ENCODE measurements around the gene CCDC61. TPM values are rescaled to one million over a fixed set of nuclear protein-coding genes. Genes with fewer than 3 reads are reported as not detected.

CCDC61 gene
- total RNA-seq, 1 experiment from 2014 or later = 6.6 TPM

DNA sequence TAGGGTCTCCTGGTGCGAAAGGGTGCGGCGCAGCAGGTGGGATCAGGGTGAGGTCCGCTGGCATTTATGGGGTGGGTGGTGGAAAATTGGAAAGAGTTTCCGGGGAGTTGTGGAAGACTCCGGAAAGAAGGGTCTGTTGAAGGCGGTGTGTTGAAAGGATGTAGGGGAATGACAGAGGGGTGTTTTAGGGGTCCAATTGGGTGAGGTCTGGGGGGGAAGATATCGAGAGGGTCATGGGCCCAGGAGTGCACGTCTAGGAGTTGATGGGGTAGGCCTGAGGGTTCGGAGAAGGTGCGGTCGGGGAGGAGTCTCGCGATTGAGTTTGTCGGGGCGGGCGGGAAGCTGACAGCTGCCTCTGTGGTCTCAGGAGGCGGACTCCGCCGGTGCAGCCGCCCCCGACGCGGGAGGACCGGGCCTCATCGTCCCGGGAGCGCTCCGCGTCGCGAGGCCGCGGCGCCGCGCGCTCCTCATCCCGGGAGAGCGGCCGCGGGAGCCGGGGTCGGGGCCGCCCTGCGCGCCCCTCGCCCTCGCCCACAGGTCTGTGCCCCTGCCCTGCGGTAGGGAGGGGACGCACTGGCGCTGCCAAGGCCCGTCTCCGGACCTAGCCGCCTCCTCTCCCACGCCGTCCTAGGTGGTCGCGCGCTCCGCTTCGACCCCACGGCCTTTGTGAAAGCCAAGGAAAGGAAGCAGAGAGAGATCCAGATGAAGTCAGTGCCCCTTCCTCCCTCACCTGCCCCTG lies 20.6 kb downstream of the CCDC61 start:
- DNase-seq (ENCODE audit: low read depth) = no peak

DNA sequence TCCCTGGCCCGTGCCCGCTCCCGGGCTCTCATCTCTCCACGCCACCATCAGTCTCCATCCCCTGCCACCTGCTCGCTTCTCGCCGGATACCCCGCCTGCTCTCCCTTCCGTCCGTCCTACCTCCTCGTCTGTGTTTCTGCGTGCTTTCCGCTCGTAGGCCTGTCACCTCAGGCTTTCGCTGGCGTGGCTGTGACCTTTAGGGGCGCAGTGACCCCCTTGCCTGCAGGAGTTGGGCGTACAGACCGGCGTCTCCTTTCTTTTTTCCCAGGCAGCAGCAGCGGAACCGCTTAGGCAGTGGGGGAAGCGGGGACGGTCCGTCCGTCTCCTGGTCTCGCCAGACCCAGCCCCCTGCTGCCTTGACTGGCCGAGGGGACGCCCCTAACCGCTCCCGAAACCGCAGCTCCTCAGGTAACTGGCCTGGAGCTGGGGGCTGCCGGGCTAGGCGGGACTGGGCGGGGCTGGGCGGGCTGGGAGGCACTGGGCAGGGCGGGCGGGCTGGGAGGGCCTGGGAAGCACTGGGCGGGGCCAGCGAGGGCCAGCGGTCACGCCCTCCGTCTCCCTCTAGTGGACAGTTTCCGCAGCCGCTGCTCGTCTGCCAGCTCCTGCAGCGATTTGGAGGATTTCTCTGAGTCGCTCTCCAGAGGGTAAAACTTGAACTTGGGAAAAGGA lies 21.3 kb downstream of the CCDC61 start:
- peak; percentile 72 for DNase-seq (ENCODE audit: low read depth)

DNA sequence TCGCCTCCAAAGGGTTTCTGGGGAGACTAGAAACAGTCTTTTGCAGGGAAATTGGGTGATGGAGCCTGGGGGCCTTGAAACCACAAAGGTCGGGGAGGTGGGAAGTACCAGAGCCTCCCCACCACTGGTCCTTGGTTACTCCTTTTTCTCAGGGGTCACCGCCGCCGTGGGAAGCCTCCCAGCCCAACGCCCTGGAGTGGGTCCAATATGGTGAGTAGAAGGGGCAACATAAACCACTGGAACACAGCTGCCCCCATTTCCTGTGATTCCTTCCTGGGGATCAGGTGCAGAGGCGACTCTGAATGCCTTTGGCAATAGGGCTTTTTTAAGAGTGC lies 21.8 kb downstream of the CCDC61 start:
- no peak for DNase-seq (ENCODE audit: low read depth)

DNA sequence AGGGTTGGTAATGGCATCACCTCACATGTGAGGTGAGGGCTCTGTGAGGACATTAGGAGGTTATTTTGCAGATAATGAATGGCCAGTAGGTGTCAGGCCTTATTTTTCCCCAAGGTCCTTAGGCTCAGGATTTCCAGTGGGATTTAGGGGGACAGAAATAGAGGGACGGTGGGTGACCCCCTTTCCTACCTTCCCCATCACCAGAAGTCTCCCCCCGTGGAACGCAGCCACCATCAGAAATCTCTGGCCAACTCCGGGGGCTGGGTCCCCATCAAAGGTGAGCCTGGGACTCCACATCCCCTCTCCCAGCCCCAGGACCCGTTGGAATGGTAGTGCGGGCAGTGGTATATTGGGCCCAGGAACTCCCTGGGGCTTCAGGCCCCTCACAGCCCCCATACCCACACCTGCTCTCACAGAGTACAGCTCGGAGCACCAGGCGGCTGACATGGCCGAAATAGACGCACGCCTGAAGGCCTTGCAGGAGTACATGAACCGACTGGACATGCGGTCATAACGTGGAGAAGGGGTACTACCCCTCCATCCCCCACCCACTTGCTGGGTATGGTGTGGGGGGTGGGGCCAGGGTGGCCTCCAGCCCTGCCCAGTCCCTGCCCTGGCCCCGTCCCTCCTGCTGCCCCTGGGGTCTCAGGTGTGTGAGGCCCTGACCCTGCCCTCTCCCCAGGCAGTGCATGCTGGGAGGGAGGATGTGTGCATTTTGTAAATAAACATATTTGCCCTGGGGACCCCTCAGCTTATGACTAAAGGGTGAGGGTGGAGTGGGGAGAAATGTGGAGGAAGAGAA lies 22.8 kb downstream of the CCDC61 start:
- no peak for DNase-seq (ENCODE audit: low read depth)

DNA sequence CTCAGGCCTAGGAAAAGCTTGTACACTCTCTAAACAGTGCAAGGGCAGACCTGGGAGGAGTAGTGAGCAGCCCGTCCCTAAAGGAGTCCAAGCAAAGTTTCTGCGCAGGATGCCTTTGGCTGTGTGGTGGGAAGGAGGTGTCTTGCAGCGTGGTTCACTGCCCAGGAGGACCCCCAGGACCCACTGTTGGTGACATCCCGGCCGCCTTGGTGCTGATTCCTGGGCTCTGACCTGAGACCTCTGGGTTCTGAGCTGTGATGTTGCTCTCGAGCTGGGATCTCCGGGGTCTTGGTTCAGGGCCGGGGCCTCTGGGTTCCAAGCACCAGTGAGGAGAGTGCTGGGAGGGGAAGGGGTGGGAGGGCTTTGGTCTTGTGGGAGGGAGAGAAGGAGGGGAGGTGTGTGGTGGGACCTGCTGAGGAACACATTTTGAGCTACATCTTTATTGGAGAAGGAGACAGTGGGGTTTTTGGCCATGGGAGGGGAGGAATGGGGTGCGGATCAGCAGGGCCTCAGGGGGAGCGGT lies 23.5 kb downstream of the CCDC61 start:
- no peak for DNase-seq (ENCODE audit: low read depth)

DNA sequence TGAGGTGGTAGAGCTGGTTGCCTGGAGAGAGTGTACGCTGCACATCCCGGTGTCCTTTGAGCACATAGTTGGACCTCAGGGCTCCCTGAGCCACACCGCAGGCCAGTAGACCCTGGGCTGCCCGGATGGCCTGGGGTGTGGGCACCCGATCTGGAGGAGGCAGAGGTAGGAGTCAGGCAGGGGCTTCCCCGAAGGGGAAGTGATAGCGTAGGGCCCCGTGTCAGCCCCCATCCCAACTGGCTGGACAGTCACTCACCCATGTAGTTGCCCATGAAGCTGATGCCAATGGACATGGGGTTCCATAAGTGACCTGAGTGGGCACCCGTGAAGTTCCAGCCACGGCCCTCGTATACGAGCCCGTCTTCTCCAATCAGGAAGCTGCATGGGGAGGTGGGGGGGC lies 24.0 kb downstream of the CCDC61 start:
- DNase-seq (ENCODE audit: low read depth) = no peak

DNA sequence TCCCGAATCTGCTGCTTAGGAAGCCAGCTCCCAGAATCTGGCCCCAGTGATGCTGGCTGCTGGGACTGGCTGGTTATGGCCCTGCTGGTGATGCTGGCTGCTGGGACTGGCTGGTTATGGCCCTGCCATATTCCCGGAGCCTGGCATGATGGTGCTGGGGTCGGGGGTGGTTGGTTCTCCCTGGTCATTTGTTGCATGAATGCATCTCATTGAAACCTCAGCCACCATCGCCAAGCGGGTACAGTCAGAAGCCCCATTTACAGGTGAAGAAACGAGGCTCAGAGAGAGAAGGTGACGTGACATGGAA lies 25.5 kb downstream of the CCDC61 start:
- DNase-seq (ENCODE audit: low read depth) = no peak

DNA sequence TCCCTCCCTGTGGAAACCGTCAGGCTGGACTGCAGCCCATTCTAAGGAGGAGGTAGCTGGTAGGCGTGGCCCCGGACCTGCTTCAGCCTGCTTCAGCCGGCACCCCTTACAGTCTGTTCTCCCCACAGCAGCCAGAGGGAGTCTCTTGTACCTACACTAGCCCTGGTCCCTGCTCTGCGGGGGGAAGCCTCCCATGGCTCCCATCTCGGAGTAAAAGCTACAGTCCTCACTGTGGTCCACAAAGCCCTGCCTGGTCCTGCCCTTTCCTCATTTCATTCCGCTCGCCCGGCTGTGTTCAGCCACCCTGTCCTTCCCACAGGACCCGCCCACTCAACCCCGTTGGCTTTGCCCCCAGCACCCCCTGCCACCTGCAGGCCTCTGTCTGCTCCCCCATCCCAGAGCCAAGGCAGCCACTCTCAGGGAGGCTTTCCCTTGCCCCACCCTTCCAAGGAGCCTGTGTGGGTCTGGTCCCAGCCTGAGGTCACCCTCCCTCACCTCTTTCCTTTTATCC lies 26.3 kb downstream of the CCDC61 start:
- no peak for DNase-seq (ENCODE audit: low read depth)

DNA sequence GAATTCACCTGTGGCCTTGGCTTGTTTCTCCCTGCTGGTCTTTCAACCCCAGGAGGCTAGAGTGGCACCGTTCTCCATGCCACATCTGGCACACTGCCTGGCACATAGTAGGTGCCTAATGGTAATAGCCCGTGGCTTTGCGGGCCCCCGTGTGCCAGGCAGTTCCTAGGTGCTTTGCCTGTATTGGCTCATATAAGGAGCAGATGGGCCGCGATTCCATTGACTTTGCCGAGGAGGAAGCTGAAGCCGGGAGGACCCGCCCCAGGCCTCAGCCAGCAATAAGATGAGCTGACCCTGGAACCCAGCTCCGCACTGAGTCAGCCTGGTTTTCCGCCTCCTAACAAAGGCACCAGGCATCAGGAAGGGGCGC lies 26.8 kb downstream of the CCDC61 start:
- DNase-seq (ENCODE audit: low read depth) = no peak

DNA sequence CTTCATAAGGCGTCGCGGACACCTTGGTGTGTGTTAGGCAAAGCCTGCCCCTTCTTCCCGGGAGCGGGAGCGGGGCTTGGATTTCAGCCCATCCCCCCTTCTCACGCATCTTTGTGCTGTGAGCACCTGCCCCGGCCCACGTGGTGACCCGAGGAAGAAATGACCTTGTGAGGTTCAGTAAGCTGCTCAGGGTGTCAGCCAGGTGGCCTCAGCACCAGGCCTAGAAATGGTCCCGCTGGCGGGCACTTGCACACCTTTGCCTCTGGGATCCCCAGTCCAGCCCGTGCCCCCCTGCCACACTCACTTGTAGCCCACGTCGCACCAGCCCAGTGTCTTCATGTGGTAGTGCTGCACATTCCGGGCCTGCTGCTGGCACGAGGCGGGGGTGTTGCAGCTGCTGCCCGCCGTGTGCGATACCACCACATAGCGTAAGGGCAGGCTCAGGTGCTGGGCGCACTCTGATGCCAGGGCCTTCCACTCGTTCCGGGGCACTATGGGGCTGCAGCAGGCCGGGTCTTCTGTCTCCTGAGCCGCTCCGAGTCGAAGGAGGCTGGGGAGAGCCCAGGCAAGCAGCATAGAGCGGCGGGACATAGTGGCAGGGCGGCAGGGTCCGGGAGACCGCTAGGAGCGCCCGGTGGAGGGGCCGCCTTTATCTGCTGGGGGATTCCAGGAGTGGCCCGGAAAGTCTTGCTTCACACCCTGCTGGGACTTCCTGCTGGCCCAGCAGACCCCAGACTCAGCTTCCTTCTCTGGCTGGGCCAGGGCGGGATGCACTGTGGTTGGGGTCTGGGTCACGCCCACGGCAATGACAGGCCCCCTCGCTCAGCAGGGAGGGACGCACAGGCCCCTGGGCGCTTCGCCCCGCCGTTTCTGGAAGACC lies 27.4 kb downstream of the CCDC61 start, which contains the start of gene PGLYRP1:
PGLYRP1 (minus strand) TSS at position 623 of the 880 bp plus-strand sequence; CDS start at position 591, 32 bp downstream.
- no peak for DNase-seq (ENCODE audit: low read depth)

DNA sequence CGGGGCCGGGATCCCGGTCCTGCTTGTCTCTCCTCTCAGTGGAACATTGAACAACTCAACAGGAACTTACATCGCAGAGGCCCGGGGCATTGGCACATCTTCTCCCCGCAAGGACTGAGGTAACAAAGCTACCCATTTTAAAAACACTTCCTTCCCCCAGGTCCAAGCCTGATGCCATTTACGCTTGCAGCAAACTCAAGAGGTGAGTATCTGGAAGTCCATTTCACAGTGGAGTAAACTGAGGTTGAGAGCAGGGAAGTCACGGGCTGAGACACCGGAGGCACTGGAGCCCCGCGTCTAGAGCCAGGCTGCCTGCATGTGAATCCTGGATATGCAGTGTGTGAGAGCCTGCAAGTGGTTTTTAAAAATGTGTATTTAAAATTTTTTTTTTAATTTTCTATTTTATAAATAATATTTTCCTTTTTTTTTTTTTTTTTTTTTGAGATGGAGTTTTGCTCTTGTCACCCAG lies 28.1 kb downstream of the CCDC61 start:
- no peak for DNase-seq (ENCODE audit: low read depth)

DNA sequence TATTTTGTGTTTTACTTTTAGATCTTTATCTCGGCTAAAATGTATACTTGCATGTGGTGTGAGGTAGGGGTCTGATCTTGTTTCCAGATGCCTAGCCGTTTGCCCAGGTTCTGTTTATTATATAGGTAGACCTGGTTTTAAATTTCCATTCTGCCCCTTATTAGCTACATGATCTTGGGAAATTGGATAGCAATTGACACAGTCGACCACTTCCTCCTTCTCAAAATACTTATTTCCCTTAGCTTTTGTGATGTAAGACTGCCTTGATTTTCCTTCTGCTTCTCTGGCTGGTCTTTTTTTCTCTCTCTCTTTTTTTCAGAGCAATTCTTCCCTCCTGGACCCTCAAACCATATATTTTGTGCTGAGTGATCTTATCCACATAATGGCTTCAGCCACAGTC lies 30.6 kb downstream of the CCDC61 start:
- DNase-seq (ENCODE audit: low read depth) = no peak

DNA sequence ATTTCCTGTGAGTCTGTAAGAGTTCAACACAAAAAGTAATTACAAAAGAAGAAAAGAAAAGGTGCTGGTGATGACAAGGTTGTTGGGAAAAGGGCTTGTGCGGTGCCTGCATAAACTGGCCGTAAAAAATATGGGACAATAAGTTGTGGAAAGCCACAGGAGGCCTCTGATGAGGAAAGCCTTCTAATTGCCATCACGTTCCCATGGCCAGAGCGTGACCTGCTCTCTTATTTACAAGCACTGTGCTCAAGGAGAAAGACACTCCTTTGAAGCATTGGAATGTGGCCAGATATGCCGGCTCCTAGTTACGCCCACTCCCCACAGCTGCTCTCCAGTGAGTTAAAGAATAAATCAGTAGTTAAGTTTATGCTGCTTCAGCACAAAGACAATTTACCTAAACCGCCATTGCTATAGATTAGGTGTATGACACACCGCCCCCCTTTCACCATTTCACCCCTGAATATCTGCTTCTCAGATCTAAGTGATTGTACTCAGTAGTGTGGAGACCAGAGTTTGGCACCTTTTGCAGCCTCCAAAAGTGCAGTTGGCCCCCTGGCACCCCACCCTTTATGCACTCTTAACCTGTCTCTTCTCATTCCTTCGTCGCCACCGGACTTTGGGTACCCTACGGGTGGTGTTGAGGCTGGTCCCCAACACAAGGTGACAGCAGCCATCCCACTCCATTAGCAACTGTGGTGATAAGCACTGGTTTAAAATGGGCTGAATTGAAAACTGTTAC lies 35.7 kb downstream of the CCDC61 start:
- no peak for DNase-seq (ENCODE audit: low read depth)

DNA sequence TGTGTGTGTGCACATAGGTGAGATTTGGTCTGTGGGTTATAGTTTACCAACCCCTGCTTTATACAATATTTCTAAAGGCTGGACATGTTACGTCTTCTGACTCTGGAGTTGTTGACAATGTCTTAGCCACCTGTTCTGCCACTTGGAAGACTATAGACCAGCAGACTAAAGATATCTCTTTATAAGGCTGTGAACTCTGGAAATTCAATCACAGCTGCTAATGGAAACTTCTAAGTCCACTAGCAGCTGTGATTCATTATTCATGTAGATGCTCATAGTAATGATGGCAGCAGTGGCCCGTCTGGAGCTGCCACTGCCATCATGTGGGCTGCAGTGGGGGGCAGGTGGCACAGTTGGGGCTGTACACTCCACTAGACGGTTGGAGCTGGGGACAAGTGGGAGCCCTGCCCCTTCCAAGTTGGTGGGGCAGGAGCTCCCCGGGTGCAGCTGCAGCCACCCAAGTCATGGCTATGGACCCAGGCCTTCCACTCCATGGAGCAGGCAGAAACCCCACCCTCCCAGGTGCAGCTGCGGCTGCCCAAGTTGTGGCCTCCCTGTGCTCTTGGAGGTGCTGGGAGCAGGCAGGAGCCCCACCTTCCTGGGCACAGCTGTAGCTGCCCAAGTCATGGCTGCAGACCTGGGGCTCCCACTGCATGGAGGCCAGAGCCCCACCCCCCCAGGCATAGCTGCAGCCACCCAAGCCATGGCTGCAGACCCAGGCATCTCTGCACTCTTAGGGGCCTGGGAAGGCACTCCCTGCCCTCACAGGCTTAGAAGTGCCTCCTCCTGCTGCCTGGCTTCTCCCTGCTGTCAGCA lies 36.7 kb downstream of the CCDC61 start:
- DNase-seq (ENCODE audit: low read depth) = no peak

DNA sequence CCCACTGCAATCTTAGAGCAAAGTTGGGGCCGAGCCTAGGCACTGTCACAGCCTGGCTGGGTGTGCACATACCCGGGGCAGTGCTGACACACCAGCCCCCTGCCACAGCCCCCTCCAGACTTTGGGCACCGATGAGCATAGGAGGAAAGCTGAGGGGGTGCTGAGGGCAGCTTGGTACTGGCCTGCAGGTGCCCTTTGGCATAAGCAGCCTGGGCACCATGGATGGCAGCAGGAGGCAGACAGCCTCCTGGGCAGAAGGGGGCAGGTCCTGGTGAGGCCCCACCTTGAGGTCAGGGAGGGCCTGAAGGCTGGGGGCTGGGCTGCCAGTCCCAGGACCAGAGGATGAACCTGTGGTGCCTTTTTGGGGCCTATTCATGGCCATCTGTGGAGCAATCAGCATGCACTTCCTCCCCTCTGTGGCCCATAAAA lies 37.3 kb downstream of the CCDC61 start:
- DNase-seq (ENCODE audit: low read depth) = no peak

DNA sequence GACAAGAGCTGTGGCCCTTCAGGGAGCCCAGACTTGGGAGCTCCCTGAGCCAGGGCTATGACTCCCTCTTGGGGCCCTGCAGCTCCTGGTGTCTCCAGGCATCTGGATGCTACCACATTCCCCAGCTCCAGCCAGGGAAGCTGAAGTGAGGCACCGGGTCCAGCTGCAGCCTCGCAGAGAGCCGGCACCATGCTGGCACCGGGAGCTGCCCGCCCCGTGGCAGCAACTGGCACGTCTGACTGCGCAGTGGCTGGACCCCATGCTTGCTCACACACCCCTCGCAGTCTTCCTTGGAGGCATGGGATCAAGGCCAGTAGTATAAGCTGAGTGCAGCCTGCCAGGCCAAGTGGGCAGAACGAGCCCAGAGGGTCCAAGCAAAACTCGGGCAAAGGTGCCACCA lies 38.1 kb downstream of the CCDC61 start:
- DNase-seq (ENCODE audit: low read depth) = no peak

DNA sequence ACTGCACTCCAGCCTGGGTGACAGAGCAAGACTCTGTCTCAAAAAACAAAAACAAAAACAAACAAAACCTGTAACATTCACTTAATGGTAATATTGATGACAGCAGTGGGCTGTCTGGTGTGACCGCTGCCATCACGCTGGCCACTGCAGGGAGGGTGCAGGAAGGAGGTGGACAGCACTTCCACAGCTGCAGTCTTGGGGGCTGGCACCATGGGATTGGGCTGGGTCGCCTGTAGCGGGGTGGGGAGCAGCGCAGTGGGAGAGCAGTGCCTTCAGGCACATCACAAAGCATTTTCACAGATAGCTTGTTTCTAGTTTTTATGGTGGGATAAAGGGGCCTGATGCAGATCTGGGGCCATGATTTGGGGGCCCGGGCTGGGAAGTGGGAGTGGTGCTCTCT lies 40.3 kb downstream of the CCDC61 start:
- no peak for DNase-seq (ENCODE audit: low read depth)

DNA sequence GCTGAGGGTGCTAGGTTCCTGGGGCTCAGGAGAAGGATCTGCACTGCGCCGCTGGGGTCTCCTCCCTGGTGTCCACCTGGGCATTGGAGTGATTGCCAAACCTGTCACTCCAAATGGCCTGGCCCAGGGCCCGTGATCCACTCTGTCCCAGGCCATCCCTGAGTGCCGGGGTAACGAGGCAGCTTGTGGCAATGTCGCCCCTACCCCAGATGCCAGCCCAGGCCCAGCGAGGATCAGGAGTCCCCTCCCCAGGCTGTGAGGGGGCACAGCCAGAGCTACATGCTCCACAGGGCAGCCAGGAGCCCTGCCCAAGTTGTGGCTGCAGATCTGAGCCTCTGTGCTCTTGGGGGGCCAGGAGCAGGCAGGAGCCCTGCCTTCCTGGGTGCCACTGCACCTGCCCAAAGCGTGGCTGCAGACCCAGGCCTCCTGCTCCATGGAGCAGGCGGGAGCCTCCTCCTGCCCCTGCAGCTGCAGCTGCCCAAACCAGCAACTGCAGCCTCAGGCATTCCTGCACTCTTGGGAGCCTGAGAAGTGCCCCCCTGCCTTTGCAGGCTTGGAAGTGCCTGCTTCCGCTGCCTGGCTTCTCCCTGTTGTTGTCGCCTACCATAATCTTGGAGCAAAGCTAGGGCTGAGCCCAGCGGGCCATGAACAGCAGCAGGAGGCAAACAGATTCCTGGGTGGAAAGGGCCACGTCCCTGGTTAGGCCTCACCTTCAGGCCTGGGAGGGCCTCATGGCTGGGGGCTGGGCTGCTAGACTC lies 40.9 kb downstream of the CCDC61 start:
- DNase-seq (ENCODE audit: low read depth) = no peak

DNA sequence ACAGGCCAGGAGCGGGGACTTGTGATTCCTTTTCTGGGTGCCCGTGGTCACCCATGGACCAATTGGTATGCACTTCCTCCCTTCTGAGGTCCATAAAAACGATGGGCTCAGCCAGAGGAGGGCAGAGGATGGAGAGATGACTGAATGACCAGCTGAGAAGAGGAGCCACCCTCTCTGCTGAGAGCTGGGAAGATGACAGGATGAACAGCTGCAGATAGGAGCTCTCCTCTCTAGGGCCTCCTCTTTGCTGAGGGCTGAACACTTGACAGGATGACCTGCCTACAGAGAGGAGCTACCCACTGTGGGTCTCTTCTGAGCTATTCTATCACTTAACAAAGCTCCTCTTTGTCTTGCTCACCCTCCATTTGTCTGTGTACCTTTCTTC lies 41.5 kb downstream of the CCDC61 start:
- DNase-seq (ENCODE audit: low read depth) = no peak

Data from RPMI7951 (cell line).